Neural progenitor cell (in vitro differentiated cells): ENCODE data around the gene HLA-DPB1. TPM values are rescaled to one million over a fixed set of nuclear protein-coding genes. Genes with fewer than 3 reads are reported as not detected.

Experiments
- DNase-seq: peaks from one replicate; pipeline ENCODE4 v3.0.0-alpha.2; 2016; ENCODE audit warnings: low spot score
- H2AFZ ChIP-seq: fragments of 200-600 bp; sonication (generic); replicated peaks from 2 replicates; pipeline ENCODE4 v1.6.1; 2016; ENCODE audit warnings: antibody characterized with exemption
- H3F3A ChIP-seq: fragments of 200-600 bp; sonication (generic); 2 replicates; pipeline ENCODE4 v1.6.1; 2016; ENCODE audit warnings: antibody characterized with exemption, low read depth
- H3K27ac ChIP-seq: fragments of 200-600 bp; sonication (generic); 2 replicates; pipeline ENCODE4 v1.5.1; 2016; ENCODE audit warnings: mild to moderate bottlenecking
- H3K27me3 ChIP-seq: fragments of 200-600 bp; sonication (generic); 2 replicates; pipeline ENCODE4 v1.6.1; 2016; ENCODE audit warnings: mild to moderate bottlenecking, moderate library complexity
- H3K36me3 ChIP-seq: fragments of 200-600 bp; sonication (generic); 2 replicates; pipeline ENCODE4 v1.5.1; 2016
- H3K4me1 ChIP-seq: fragments of 200-600 bp; sonication (generic); 2 replicates; pipeline ENCODE4 v1.6.1; 2016; ENCODE audit warnings: mixed run types
- H3K4me2 ChIP-seq: fragments of 200-600 bp; sonication (generic); 2 replicates; pipeline ENCODE4 v1.6.1; 2016
- H3K4me3 ChIP-seq: fragments of 200-600 bp; sonication (generic); 2 replicates; pipeline ENCODE4 v1.5.1; 2016
- H3K79me2 ChIP-seq: fragments of 200-600 bp; sonication (generic); 2 replicates; pipeline ENCODE4 v1.6.1; 2016; ENCODE audit warnings: low read depth
- H3K9ac ChIP-seq: fragments of 200-600 bp; sonication (generic); 2 replicates; pipeline ENCODE4 v1.6.1; 2016
- H3K9me3 ChIP-seq: fragments of 200-600 bp; sonication (generic); 2 replicates; pipeline ENCODE4 v1.5.1; 2016; ENCODE audit warnings: low read depth
- H4K20me1 ChIP-seq: fragments of 200-600 bp; sonication (generic); 2 replicates; pipeline ENCODE4 v1.6.1; 2016; ENCODE audit warnings: low read depth
- H3K27ac Mint-ChIP-seq: 3 replicates; pipeline ENCODE4 v1.8.0; 2021; ENCODE audit warnings: mixed read lengths
- H3K27me3 Mint-ChIP-seq: 2 replicates; pipeline ENCODE4 v1.8.0; 2022; ENCODE audit warnings: low read depth, mild to moderate bottlenecking, inconsistent platforms, moderate library complexity, mixed read lengths; ENCODE audit not compliant: insufficient read depth
- H3K36me3 Mint-ChIP-seq: 3 replicates; pipeline ENCODE4 v1.8.0; 2021; ENCODE audit warnings: mixed read lengths
- H3K4me1 Mint-ChIP-seq: 3 replicates; pipeline ENCODE4 v1.8.0; 2021; ENCODE audit warnings: mixed read lengths
- H3K4me3 Mint-ChIP-seq: 3 replicates; pipeline ENCODE4 v1.8.0; 2021; ENCODE audit warnings: mild to moderate bottlenecking, moderate library complexity, mixed read lengths
- H3K9me3 Mint-ChIP-seq: 3 replicates; pipeline ENCODE4 v1.8.0; 2020; ENCODE audit warnings: mixed read lengths
- EZH2 ChIP-seq: fragments of 200-600 bp; sonication (generic); IDR thresholded peaks from 2 replicates; pipeline ENCODE4 v1.6.1; 2017; ENCODE audit warnings: antibody characterized with exemption, mild to moderate bottlenecking, moderate library complexity
- EZH2phosphoT487 ChIP-seq: fragments of 200-600 bp; sonication (generic); IDR thresholded peaks from 2 replicates; pipeline ENCODE4 v1.6.1; 2017; ENCODE audit warnings: antibody characterized with exemption
- total RNA-seq: library from RNA; depleted of rRNA; stranded (reverse); fragments of >200 nt; gene quantifications from 2 replicates; pipeline ENCODE4 v1.2.3, GENCODE V29; 2015; ENCODE audit warnings: low replicate concordance
- TF ChIP-seq, protein P1 (sequence below): fragments of 200-600 bp; sonication (generic); IDR thresholded peaks from 2 replicates; pipeline ENCODE4 v1.5.1; 2017; ENCODE audit warnings: antibody characterized with exemption, mild to moderate bottlenecking

Gene HLA-DPB1
- total RNA-seq, 1 donor from 2014 or later, result 8.0 TPM

DNA sequence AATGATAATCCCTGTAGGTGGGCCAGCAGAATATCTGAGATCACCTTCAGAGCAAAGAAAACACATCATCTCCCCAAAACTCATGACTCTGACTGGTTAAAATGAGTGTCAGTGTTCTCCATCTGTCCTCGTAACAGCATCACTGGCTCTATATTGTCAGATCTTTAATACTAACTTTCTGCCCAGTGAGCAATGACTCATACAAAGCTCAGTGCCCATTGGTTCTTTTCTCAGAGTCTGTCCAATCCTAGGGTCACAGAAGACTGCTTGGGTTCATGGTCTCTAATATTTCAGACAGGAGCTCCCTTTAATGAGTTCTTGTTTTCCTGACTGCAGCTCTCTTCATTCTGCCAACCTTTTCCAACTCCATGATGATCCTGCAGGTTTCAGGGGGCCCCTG lies 36.4 kb downstream of the HLA-DPB1 start:
- H3K9ac ChIP-seq, result no peak overlapping the region
- no peak overlapping the region for H2AFZ ChIP-seq
- no peaks in the 10 kb centered on the region for H3K79me2 ChIP-seq
- Mint-ChIP-seq H3K9me3 (no peaks in the 10 kb centered on the region), H3K27me3 (peaks cover 22% of the 10 kb centered on the region), H3K27ac (no peak overlapping the region), H3K4me1 (peaks cover 7% of the 10 kb centered on the region), H3K36me3 (no peaks in the 10 kb centered on the region), H3K4me3 (no peak overlapping the region)
- no peak overlapping the region for H3K4me2 ChIP-seq
- no peak overlapping the region for H3K27ac ChIP-seq
- no peaks in the 10 kb centered on the region for H3K36me3 ChIP-seq
- H3K27me3 ChIP-seq, result peaks cover 64% of the 10 kb centered on the region
- no peak for DNase-seq
- H3K9me3 ChIP-seq, result no peaks in the 10 kb centered on the region
- no peak overlapping the region for H3K4me3 ChIP-seq
- H3K4me1 ChIP-seq, result peaks cover 2% of the 10 kb centered on the region
- TF ChIP-seq EZH2 (no peak), EZH2phosphoT487 (no peak)
- TF ChIP-seq, protein P1, sequence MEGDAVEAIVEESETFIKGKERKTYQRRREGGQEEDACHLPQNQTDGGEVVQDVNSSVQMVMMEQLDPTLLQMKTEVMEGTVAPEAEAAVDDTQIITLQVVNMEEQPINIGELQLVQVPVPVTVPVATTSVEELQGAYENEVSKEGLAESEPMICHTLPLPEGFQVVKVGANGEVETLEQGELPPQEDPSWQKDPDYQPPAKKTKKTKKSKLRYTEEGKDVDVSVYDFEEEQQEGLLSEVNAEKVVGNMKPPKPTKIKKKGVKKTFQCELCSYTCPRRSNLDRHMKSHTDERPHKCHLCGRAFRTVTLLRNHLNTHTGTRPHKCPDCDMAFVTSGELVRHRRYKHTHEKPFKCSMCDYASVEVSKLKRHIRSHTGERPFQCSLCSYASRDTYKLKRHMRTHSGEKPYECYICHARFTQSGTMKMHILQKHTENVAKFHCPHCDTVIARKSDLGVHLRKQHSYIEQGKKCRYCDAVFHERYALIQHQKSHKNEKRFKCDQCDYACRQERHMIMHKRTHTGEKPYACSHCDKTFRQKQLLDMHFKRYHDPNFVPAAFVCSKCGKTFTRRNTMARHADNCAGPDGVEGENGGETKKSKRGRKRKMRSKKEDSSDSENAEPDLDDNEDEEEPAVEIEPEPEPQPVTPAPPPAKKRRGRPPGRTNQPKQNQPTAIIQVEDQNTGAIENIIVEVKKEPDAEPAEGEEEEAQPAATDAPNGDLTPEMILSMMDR, result no peak
- H4K20me1 ChIP-seq, result no peaks in the 10 kb centered on the region
- peaks cover 14% of the 10 kb centered on the region for H3F3A ChIP-seq

DNA sequence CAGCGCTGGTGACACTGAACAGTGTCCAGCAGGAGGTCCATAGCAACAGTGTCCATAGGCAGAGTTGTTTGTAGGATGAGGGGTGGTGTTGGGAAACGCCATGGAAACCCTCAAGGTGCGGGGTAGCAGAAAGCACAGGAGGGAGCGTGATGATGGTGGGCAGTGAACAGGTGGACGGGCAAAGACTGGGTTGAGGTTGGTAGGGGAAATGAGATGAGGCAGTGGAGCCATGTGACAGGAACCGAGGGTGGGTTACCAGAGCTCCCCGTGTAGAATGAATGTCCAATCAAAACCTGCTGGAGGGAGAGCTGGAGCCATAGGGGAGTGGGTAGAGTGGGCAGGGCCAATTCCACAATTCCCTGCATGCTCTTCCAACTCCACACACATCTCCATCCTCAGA lies 38.0 kb downstream of the HLA-DPB1 start:
- Mint-ChIP-seq H3K9me3 (no peaks in the 10 kb centered on the region), H3K4me1 (peaks cover 14% of the 10 kb centered on the region), H3K27ac (no peak overlapping the region), H3K36me3 (no peaks in the 10 kb centered on the region), H3K4me3 (peak overlapping the region; percentile 20), H3K27me3 (peaks cover 28% of the 10 kb centered on the region)
- Histone ChIP-seq H3K36me3 (no peaks in the 10 kb centered on the region), H3K27me3 (peaks cover 61% of the 10 kb centered on the region), H4K20me1 (no peaks in the 10 kb centered on the region), H3K4me3 (no peak overlapping the region), H2AFZ (no peak overlapping the region), H3K79me2 (no peaks in the 10 kb centered on the region), H3K9me3 (no peaks in the 10 kb centered on the region), H3K27ac (no peak overlapping the region), H3K4me1 (peaks cover 8% of the 10 kb centered on the region), H3K9ac (no peak overlapping the region), H3F3A (peaks cover 25% of the 10 kb centered on the region), H3K4me2 (no peak overlapping the region)
- no peak for DNase-seq
- TF ChIP-seq EZH2 (no peak), EZH2phosphoT487 (no peak)
- TF ChIP-seq, protein P1, result no peak

DNA sequence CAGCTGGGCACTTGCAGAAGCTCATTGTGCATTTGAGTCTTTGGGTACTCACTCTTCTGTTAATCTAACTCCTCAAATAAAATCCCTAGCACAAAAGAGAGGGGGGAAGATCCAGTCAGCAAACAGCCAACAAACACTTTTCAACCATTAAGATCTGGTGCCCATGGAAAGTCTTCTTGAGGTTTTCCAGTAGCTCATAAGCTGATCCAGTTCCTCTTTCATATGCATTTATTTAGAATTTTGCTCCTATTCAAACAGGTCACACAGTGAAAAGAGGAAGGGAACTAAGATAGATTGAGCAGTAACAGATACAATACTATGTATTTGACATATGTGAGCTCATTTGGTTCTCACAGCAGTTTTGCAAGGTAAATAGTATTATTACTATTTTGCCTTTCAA lies 38.6 kb downstream of the HLA-DPB1 start:
- Mint-ChIP-seq H3K4me1 (peaks cover 14% of the 10 kb centered on the region), H3K9me3 (no peaks in the 10 kb centered on the region), H3K36me3 (no peaks in the 10 kb centered on the region), H3K4me3 (no peak overlapping the region), H3K27me3 (peaks cover 25% of the 10 kb centered on the region), H3K27ac (no peak overlapping the region)
- no peak for DNase-seq
- peaks cover 29% of the 10 kb centered on the region for H3F3A ChIP-seq
- no peaks in the 10 kb centered on the region for H3K9me3 ChIP-seq
- no peak overlapping the region for H3K4me3 ChIP-seq
- peaks cover 8% of the 10 kb centered on the region for H3K4me1 ChIP-seq
- TF ChIP-seq EZH2phosphoT487, result no peak
- TF ChIP-seq EZH2, result no peak
- TF ChIP-seq, protein P1, result no peak
- H4K20me1 ChIP-seq, result no peaks in the 10 kb centered on the region
- H3K36me3 ChIP-seq, result no peaks in the 10 kb centered on the region
- no peak overlapping the region for H3K27ac ChIP-seq
- no peak overlapping the region for H3K9ac ChIP-seq
- no peak overlapping the region for H2AFZ ChIP-seq
- peaks cover 55% of the 10 kb centered on the region for H3K27me3 ChIP-seq
- no peaks in the 10 kb centered on the region for H3K79me2 ChIP-seq
- H3K4me2 ChIP-seq, result no peak overlapping the region
